ENCODE data around the gene TRIM69.

DNA sequence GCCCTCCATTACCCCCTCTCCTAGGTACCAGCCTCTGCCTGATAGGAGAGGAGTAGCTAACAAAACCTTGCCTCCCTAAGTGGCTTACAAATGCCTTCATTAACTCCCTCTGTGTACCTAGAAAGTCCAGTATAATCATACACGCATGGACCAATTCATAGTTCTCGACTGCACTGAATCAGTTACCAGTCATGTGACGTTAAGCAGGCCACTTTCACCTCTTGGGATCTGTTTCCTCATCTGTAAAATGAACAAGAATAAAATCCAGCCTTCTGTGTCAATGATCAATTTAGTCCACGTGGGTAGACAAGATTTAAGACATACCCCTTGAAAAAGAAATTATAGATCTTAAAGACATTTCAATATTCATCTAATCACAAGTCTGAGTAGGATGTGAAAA lies 72.2 kb downstream of the TRIM69 start:
- TF ChIP-seq, protein P1, sequence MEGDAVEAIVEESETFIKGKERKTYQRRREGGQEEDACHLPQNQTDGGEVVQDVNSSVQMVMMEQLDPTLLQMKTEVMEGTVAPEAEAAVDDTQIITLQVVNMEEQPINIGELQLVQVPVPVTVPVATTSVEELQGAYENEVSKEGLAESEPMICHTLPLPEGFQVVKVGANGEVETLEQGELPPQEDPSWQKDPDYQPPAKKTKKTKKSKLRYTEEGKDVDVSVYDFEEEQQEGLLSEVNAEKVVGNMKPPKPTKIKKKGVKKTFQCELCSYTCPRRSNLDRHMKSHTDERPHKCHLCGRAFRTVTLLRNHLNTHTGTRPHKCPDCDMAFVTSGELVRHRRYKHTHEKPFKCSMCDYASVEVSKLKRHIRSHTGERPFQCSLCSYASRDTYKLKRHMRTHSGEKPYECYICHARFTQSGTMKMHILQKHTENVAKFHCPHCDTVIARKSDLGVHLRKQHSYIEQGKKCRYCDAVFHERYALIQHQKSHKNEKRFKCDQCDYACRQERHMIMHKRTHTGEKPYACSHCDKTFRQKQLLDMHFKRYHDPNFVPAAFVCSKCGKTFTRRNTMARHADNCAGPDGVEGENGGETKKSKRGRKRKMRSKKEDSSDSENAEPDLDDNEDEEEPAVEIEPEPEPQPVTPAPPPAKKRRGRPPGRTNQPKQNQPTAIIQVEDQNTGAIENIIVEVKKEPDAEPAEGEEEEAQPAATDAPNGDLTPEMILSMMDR (IDR thresholded peaks at IDR 0.05) = no peak
- TF ChIP-seq EZH2 (IDR thresholded peaks at IDR 0.05; ENCODE audit: borderline replicate concordance, insufficient read depth, low read depth, low read length, poor library complexity, severe bottlenecking) = no peak
